Lung microvascular endothelial cell (primary cell): Measurements from ENCODE around the gene CTDNEP1. TPM values are rescaled to one million over a fixed set of nuclear protein-coding genes. Genes with fewer than 3 reads are reported as not detected.
A peak's percentile ranks its signal among the peaks of the same experiment; 100 is the strongest.

Experiments used
- DNase-seq, 2 donors: peaks; one replicate each; pipeline versions ENCODE4 v3.0.0 to v3.0.0-alpha.2; 2010; ENCODE audit warnings: low read depth in 2 of 2
- total RNA-seq: library from RNA; depleted of rRNA; stranded (reverse); fragments of >200 nt; gene quantifications from 2 replicates; pipeline ENCODE4 v1.2.1, GENCODE V29; 2014

Gene CTDNEP1
- total RNA-seq, 1 donor from 2014 or later = 25.2 TPM

DNA sequence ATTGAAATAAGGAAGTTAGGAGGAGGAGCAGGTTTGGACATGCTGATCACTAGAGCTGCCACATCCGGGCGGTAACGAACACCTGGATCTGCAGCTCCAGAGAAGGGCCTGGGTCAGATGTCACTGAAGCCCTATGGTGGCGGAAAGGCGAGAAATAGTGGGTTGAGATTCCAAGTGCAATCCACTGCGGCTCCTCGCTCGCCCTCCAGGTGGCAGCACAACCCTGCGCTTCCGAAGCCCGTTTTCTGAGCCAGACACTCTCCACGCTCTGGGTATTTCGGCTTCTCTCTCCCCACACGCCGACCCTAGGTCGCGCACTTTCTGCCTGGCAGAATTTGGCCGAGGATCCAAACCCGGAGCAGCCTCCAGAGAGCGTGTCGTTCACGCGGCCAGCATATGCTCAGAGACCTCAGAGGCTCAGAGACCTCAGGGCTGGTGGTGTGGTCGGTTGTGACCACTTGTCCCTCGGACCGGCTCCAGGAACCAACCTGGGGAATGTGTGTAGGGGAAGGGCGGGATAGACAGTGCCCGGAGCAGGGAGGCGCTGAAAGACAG, 29.1 kb upstream of the CTDNEP1 start:
- DNase-seq = peak; percentile 78 to 85

DNA sequence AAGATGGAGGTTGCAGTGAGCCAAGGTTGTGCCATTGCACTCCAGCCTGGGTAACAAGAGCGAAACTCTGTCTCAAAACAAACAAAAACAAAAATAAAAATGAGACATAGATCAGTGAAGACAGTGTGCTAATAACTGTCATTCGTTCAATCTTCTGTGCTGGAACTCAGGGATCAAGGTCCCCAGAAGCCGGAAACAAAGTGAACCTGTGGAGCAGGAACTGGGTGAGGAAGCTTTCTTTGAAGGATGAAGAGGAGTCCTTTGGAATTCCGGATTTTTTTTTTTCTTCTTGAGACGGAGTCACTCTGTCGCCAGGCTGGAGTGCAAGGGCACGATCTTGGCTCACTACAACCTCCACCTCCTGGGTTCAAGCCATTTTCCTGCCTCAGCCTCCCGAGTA, 27.9 kb upstream of the CTDNEP1 start:
- DNase-seq = no peak

DNA sequence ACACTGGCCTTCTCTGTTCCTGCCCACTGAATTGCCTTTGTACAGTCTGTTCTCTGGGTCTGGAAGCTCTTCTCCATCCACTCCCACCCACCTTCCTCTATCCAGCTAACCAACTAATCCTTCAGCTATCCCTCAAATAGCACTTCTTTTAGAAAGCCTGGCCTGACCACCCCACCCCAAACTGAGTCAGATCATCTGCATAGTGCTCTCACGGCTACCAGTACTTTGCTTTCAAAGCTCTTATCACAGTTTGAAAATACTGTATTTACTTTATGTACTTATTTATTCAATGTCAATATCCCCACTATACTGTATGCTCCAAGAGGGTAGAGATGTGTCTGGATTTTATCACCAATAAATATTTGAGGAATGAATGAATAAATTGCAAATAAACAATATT, 15.2 kb upstream of the CTDNEP1 start:
- DNase-seq = no peak

DNA sequence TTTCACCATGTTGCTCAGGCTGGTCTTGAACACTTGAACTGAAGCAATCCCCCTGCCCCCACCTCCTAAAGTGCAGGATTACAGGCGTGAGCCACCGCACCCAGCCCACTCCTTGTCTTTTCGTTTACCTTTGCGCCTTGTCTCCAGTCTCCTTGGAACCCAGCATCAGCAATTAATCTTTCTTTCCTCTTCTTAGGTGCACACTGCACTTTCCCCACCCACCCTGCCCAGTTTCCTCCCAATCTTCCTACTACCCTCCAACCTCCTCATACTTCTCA, 12.2 kb upstream of the CTDNEP1 start:
- DNase-seq = no peak

DNA sequence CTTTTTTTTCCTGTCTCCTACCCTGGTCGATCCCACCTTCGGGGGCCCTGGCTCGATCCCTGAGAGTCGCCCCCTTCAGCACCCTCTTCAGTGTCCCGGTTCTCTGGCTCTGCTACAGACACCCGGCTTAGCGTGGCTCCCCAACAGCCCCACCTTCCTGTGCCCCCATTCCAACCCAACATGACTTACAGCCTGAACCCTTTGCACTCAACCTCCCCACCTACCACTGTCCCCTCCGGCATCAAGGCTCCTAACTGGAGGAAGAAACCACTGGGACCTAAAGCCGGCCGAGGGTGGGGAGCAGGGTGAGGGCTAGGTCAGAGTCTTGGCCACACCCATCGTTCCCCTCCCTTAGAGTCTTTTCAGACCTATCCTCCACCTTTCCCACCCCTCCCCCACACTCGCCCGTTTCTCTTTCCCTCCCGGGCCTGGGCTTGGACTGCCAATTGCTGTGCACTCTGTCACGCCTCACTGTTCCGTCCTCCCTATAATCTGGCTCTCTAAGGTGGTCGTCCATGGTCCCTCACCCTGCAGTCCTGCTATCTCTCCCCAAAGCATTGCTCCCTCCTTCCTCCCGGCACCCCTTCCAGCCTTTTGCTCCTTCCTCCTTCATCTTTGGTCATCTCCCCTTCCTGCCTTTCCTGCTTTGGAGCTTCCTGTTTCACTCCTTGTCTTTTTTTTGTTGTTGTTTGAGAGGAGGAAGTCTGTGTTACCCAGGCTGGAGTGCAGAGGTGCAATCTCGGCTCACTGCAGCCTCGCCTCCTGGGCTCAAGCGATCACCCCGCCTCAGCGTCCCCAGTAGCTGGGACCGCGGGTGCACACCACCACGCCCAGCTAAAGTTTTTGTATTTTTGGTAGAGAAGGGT, 11.6 kb upstream of the CTDNEP1 start:
- DNase-seq = no peak

DNA sequence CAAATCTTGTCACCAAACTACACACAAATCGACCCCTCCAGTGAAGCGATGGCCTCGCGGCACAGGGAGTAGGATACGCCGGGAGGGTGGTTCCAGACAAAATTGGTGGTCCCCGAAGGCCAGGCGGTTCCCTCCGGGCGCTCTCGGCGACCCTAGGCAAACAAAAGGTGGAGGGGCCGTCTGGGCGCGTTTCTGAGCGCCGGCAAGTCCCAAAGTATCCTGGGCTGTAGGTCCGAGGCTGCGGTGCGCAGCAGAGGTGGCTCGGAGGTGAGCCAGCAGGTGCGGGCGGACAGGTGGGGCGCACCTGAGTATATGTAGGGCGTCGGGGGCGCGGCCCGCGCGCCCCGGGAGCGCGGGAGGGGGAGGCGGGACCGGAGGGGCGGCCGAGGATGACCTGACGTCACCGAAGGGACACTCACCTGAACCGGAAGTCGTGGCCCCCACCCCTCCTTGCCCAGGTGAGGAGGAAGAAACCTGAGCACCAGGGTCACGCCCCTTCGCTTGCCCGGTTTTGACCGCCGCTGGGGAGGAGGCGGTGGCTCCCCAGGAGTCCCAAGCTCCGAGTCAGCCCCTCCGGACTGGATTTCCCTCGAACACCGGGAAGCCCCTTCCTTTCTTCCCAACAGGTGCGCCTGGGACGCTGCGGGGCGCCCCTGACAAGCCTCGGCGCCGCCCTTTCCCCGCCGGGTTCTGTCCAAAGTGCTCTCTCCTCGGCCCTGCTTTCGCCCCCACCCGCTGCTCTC, 10.8 kb upstream of the CTDNEP1 start, which contains the start of gene CLDN7:
Gene CLDN7 (minus strand): TSS at position 287 of the 743 bp plus-strand sequence. CDS start 435 bp downstream, outside the sequence.
- DNase-seq = no peak

DNA sequence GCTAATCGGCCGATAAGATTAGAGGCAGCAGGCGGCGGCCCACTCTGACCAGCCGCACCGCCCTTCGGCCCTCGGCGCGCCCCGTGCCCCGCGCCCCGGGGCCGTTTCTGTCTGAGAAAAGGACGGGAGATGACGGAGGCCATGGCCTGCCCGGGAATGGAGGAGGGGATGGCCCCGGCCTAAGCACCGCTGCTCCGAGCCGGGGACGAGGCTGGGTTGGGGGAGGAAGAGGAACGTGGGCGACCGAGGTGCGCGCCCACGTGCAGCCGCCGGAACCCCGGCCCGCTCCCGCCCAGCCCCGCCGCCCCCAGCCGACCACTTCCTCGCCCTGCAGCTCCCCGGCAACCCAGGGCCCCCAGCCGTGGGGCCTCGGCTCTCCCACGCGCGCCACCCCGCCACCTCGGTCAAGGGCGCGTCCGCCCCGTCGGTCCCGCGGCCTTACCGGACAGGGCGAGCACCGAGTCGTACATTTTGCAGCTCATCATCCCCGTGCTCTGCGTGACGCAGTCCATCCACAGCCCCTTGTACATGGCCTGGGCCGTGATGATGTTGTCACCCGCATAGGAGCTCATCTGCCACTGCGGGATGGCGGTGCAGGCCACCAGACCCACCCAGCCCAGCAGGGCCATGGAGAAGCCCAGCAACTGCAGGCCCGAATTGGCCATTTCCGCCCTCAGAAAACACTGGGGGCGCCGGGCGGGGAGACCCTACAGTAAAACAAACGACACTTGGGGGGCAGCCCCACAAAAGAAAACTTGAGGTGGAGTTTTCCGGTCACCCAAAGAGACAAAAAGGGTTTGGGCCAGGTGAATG, 10.1 kb upstream of the CTDNEP1 start:
- DNase-seq = no peak

DNA sequence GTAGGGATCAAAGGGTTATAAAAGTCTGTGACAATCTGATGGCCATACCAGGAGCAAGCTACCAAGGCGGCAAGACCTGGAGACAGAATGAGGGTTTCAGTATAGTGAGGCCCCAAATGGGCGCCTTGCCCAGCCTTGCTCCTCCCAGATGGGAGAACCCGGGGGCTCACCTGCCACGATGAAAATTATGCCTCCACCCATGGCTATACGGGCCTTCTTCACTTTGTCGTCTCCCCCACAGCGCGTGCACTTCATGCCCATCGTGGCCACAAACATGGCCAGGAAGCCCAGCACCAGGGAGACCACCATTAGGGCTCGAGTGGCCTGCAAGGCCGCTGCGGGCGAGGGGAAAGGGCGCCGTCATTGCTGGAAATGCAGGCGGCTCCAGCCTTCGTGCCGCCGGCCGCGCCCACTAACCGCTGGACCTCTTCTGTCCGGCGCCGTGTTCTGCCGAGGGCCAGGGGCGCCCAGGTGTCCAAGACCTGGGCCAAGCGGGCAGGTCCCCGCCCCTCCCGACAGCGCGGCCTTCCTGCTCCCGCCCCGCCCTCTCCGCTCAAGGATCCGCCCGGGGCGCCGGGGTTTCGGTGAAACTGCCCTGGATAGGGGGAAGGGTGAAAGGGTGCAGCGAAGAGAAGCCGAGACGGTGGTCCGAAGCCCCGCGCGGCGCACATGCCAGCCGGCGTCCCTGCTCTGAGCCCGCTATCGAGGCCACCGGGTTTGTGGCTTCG, 9.3 kb upstream of the CTDNEP1 start:
- DNase-seq = no peak

DNA sequence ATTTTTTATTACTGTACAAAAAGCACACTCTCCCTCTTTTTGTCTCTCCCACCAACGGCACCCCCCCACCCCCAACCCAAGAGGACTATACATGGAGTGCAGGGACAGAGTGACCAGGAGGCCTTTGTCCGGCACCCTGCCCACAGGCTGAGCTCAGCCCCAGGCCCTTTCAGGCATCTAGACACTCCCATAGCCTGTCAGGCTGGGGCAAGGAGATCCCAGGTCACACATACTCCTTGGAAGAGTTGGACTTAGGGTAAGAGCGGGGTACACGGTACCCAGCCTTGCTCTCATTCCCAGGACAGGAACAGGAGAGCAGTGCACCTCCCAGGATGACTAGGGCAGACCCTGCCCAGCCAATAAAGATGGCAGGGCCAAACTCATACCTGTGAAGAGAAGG, 8.6 kb upstream of the CTDNEP1 start:
- DNase-seq = no peak

DNA sequence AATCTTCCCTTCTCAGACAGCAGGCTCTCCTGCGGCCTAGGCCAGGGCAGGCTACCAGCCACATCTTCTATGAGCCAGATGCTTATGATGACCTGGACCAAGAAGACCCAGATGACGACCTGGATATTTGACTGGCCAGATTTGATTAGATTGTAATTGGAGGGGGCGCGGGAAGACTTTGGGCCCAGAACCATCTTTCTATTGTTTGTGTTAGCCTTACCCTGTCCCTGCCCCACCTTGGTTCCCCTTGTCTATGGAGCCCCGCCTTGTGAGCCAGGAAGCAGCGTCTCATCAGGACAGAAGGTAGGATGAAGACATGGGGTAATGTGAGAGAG, 8.0 kb upstream of the CTDNEP1 start:
- DNase-seq = no peak

DNA sequence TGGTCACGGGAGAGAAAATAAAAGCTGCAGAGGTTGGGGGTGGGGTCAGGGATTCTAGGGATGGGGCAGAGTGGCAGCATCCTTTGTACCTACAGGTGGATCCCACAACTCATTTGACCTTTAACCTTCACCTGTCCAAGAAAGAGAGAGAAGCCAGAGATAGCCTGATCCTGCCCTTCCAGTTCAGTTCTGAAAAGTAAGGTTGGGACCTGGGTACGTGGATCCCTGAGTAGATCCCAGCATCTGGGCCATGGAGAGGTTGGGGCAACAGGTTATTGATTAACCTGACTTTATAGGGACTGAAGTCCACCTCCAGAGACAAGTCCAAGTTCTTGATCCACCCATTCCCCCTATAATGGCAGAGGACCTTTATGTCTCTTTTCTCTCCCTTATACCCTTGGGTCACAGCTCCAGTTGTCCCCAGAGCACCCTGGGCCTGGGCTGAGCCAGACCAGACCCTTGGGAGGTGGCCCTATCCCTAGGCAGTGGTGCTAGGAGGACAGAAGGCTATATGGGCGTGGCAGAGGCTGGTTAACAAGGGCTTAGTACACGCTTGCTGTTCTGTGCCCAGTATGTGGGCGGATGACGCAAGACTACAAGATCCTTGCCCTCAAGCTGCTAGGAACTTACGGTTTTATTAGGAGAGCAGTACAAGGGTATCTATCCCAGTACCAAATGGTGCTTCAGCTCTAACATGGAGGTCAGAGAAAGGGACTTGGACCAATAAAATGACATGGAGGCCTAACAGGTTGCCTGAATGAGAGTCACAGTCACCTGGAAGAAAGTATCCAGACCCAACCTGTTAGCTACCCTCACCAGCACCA, 7.4 kb upstream of the CTDNEP1 start:
- DNase-seq = no peak

DNA sequence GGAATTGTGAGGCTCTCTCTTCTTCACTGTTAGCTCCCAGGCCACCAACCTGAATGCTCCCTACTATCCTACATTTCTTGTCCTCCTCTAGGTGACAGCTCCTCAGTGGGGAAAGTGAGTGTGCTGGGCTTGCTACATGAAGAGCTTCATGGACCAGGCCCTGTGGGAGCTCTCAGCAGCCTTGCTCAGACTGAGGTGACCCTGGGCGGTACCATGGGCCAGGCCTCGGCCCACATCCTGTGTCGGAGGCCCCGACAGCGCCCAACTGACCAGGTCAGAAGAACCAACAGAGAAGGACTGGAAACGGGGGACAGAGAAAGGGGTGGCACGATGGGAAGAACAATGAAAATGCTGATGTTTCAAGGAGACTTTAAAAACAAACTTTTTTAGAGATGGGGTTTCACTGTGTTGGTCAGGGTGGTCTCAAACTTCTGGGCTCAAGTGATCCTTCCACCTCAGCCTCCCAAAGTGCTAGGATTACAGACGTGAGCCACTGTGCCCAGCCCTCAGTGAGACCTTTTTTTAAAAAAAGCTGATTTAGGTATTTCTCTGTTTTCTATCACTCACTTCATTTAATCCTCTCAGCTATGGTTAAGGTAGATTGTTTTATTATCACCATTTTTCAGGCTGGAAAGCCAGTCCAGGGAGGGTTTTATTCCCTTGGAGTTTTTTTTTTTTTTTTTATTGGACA, 5.4 kb upstream of the CTDNEP1 start:
- no peak for DNase-seq

DNA sequence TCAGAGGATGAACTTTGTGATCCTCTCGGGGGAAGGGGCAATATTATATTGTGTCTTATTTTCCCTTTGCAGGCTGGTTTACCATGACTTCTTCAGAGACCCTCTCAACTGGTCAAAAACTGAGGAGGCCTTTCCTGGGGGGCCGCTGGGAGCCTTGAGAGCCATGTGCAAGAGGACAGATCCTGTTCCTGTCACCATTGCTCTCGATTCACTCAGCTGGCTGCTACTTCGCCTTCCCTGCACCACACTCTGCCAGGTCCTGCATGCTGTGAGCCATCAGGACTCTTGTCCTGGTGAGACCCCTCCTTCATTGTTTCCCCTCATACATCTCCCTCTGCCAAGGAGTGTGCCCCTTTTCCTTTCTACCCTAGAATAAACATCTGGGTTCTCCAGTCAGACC, 3.0 kb upstream of the CTDNEP1 start:
- no peak for DNase-seq

DNA sequence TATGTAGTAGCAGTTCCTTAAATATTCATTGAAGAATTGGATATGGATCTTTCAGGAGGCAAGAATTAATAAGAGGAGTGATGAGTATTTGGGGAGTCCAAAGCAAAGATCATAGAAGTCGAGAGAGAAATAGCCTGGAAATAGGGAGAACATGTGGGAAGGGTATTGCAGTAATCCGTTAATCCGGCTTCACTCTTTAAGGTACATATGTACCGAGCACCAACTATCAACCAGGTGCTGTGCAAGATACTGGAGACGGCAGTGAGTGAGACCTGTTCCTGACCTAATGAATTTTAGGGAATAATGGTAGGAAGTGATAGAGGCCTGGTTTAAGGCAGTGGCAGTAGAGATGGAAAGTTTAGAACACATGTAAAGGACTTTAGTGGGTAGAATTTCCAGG, 1.5 kb upstream of the CTDNEP1 start:
- DNase-seq = no peak

DNA sequence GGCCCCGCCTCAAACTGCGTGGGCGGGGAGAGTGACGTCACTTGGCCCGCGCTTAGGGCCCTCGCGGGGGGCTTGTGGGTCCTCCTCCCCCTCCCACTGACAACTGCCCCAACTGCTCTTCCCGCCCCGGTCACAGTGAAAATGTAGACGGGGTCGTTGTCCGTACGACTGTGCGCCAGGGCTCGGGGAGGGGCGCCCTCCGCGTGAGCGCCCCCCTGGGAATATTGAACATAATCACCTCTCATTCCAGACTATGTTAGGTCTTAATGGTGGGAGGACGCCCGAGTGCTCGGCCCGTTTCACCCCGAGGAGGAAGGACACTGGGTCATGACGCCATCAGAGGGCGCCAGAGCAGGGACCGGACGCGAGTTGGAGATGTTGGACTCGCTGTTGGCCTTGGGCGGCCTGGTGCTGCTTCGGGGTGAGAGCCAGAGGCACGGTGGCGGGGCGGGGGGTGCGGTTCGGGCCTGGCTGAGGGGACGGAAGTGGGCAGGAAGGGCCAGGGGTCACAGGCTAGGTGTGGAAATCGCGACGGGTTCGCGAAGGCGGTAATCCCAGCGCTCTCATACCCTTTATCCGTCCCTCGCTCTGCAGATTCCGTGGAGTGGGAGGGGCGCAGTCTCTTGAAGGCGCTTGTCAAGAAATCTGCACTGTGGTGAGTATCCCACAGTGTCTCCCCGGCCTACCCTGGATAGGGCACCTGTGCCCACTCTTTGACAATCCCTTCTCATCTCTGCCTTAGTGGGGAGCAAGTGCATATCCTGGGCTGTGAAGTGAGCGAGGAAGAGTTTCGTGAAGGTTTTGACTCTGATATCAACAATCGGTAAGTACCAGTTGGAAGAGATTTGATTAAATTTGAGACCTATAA, 876 bp upstream of the CTDNEP1 start, which contains the start of gene ELP5:
Gene ELP5 (plus strand): TSS at position 40 of the 868 bp plus-strand sequence. CDS start 336 bp downstream, at position 376.
- DNase-seq = peak; percentile 95 to 97

DNA sequence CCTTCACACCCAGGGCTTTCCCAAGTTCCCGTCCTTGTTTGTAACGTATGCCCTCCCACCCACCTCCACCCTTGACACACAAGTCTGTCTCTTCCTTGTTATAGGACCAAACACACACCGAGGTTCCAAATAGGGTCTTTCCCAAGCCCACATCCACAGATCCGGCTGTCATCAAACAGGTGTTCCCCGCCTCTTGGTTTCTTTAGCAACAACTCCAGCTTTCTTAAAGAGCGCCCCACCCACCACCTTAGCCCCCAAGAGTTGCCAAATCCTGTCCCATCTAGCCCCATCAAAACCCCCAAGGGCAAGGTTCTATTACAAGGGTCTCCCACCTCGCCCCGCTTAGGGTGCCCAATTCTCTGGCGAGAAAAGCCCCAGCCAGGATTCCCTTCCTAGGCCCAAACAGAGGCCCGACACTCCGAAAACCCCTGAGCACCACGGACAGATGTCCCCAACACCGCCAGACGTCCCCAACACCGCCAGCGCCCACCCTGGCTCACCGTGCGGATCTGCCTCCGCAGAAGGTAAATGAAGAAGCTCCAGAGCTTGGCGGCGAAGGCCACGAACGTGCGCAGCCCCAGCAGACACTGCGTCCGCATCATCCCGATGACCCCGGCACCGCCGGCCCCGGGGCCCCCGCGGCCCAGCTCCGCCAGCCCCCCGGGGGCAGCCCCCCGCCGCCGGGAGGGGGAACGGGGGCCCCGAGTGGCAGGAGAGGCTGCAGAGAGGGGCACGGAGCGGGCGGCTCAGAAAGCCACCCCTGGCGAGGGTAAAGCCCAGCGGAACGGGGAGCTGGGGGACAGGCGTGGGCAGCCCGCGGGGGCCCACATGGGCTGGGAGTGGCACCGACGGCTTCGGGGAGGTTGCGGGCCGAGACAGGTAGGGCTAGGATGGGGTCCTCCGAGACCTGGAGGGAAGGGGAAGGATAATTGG, 573 bp downstream of the CTDNEP1 start:
- DNase-seq = peak; percentile 48 to 54

DNA sequence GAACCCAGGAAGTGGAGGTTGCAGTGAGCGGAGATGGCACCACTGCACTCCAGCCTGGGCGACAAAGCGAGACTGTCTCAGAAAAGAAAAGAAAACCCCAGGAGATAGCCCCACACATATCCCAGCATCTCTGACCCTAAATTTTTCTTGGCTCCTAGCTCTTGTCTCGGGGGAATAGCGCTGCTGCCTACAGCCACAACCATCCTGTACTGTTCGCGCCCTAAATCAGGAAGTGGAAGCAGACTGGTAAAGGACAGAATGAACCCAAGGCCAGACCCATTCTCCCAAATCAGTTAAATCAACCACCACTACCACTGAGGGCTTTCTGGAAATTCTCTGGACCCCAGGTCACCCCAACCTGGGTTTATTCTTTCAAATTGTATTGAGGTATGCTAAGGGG, 1.7 kb downstream of the CTDNEP1 start:
- no peak for DNase-seq

DNA sequence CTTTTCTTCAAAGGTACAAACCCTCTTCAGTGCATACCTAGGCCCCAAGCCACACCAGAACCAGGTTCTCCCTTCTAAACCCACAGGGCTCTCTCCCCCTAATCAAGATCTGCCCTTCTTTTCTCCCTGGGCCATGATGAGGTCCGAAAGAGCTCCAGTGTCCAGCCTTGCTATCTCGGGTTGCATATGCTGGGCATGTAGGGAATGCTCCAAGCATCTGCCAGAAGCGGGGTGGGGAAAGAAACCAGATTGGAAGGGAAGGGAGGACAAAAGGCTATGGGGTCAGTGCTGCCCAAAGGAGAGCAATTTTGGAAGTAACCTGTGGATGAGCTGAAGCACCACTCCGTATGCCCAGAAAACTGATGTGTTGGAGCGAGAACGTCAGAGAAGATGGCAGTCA, 2.3 kb downstream of the CTDNEP1 start:
- no peak for DNase-seq
